ENCODE results near the gene RAET1L. TPM values are rescaled to one million over a fixed set of nuclear protein-coding genes. Genes with fewer than 3 reads are reported as not detected.
"Not testable (repeated sequence)": the region's sequence is repeated elsewhere in the genome, so short reads cannot be mapped to it uniquely, and the experiment has no call there.

The RAET1L gene, protein sequence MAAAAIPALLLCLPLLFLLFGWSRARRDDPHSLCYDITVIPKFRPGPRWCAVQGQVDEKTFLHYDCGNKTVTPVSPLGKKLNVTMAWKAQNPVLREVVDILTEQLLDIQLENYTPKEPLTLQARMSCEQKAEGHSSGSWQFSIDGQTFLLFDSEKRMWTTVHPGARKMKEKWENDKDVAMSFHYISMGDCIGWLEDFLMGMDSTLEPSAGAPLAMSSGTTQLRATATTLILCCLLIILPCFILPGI
- not detected for total RNA-seq

DNA sequence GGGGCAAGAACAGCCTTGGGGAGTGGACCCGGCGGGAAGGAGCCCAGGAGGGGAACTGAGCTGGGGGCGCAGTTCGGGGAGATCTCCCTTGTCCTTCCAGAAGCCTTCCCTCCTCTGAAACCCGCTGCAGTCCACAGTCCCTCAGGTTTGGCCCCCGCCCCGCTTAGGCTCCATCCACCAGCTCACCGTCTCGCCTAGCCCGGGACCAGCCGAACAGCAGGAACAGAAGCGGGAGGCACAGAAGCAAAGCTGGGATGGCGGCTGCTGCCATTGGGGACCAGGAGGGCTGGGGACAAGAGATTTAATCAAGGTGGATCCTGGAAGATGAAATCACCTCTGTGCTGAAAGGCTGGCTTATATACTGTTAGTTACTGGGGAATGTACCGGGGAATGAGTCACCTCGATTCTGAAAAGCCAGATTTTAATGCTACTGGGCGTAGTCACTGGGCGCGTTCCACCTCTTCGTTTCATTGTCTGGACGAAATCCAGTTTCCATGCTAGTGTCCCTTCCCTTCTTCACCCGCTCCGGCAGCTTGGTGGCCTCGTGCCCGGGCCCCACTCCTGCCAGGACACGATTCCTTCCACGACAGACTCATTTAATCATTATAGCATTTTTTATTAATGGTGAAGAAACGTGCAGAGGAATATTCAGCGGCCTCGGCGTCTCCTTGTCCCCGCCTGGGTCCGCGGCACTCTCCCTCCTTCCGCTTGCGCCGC, at the start of gene RAET1L:
TSS of gene RAET1L (minus strand) at position 332 of the 717 bp plus-strand sequence. CDS start at position 271, 61 bp downstream.
- Mint-ChIP-seq H3K27ac (no peak within 1 kb of the TSS), H3K4me3 (no peak within 1 kb of the TSS), H3K36me3 (ENCODE audit: low read depth) (no peaks in the 10 kb centered on the region), H3K27me3 (ENCODE audit: low read depth) (peaks cover 44% of the 10 kb centered on the region), H3K4me1 (ENCODE audit: low read depth) (no peaks in the 10 kb centered on the region), H3K9me3 (ENCODE audit: insufficient read depth) (no peaks in the 10 kb centered on the region)
- ATAC-seq (no peak), DNase-seq (no peak)
- CTCF ChIA-PET = interaction anchor here (0.9 kb wide), 1 partner anchor 13 kb away, joined by 4 read pairs; no protein-coding TSS in a partner anchor
- POLR2A ChIA-PET = no interaction called here

DNA sequence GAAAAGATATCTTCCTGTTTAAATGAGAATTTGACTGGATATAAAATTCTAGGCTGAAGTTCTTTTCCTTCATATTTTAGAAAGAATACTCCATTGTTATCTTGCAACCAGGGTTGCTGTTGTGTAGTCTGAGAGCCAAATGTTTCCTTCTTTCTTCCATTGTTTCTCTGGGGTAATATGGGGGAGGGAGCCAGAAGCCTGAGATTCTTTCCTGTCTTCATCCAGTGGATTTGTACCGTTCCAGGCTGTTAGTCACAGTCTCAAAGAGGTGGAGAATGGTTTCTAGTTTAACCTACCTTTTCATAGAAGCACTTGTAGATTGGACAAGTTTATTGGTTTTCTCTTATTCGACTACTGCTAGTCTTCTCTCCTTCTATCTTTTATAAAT, 49.7 kb upstream of the RAET1L start:
- Mint-ChIP-seq H3K27ac (no peak overlapping the region), H3K36me3 (ENCODE audit: low read depth) (no peaks in the 10 kb centered on the region), H3K27me3 (ENCODE audit: low read depth) (peaks cover 31% of the 10 kb centered on the region), H3K4me1 (ENCODE audit: low read depth) (peaks cover 43% of the 10 kb centered on the region), H3K9me3 (ENCODE audit: insufficient read depth) (no peaks in the 10 kb centered on the region), H3K4me3 (no peak overlapping the region)
- ATAC-seq (no peak), DNase-seq (no peak)
- CTCF ChIA-PET = interaction anchor here (0.7 kb wide), 1 partner anchor 344 kb away, joined by 4 read pairs; no protein-coding TSS in a partner anchor
- POLR2A ChIA-PET = no interaction called here

DNA sequence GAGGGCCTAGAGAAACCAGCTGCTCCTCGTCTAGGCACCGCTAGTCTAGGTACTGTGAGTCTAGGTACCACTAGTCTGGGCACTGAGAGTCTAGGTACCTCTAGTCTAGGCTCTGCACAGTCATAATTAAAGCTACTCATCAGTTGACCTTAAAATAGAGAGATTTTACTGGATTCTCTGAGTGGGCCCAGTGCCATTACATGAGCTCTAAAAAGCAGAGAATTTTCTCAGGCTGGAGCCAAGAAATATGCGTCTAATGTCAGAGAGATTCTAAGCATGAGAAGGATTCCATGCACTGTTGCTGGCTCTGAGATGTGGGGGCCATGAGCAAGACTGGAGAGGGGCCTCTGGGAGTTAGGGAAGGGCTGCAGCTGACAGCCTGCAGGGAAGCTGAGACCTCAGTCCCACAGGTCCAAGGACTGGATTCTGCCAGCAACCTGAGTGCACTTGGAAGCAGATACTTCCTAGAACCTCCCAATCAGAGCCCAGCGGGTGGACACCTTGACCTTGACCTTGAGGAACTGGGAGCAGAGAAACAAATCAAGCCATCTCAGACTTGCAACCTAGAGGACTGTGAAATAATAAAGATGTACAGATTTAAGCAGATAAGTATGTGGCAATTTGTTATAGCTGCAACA, 49.2 kb upstream of the RAET1L start:
- H3K4me3 Mint-ChIP-seq; H3K27ac Mint-ChIP-seq; ATAC-seq; POLR2A ChIA-PET; H3K36me3 Mint-ChIP-seq (ENCODE audit: low read depth); H3K9me3 Mint-ChIP-seq (ENCODE audit: insufficient read depth); DNase-seq: not testable (repeated sequence)
- Mint-ChIP-seq H3K4me1 (ENCODE audit: low read depth) (peaks cover 38% of the 10 kb centered on the region), H3K27me3 (ENCODE audit: low read depth) (peaks cover 31% of the 10 kb centered on the region)
- CTCF ChIA-PET = interaction anchor here (0.7 kb wide), 1 partner anchor 344 kb away, joined by 4 read pairs; no protein-coding TSS in a partner anchor

DNA sequence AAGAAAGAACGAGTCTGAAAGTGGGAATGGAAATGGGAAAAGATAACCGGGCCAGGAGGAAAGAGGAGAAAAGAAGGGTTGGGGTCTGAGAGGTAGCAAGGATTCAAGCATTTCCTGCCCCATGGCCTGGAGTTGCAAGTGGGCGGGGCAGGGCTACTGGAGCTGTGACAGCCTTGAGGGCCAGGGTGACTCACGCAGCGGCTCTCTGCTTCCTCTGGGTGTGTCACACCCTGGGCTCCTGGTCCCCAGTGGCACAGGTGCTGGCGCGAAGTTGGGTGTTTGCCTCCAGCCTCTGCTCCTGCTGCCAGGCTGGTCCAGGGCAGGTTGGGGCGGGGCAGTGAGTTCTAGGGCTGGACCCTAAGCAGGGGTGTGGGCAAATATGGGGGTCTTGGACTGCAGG, 46.9 kb upstream of the RAET1L start:
- Mint-ChIP-seq H3K36me3 (ENCODE audit: low read depth) (no peaks in the 10 kb centered on the region), H3K4me3 (no peak overlapping the region), H3K9me3 (ENCODE audit: insufficient read depth) (no peaks in the 10 kb centered on the region), H3K27me3 (ENCODE audit: low read depth) (peaks cover 27% of the 10 kb centered on the region), H3K27ac (no peak overlapping the region), H3K4me1 (ENCODE audit: low read depth) (peaks cover 35% of the 10 kb centered on the region)
- ATAC-seq (no peak), DNase-seq (peak; percentile 62)
- POLR2A ChIA-PET = no interaction called here
- CTCF ChIA-PET = interaction anchor here (5.9 kb wide), 1 partner anchor 7 kb away, joined by 43 read pairs; no protein-coding TSS in a partner anchor

DNA sequence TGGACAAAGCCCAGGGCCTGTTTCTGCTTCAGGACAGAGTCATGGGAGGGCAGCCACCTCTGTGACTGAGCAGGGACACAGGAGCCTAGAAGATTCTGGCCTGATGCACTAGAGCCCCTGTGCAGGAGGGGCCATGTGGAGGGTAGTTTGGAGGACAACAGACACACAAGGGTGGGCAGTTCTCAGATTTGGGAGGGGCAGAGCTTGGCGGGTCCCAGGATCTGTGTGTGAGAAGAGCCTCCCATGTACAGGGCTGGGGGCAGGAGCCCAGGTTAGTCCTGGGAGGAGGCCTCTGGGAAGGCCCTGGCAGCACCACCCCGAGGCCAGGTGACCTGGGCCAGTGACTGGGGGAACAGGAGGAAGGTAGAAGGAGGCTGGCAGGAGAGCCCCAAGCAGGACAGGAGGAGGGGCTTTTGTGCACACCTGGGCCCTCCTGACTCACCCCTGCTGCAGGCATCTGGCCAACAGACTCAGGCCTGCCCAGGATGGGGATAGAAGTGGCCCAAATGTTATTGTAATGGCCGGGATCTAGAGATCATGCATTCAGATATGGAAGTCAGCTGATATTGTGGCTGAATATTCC, 45.0 kb upstream of the RAET1L start:
- Mint-ChIP-seq H3K4me3 (no peak overlapping the region), H3K27ac (no peak overlapping the region), H3K9me3 (ENCODE audit: insufficient read depth) (no peaks in the 10 kb centered on the region), H3K36me3 (ENCODE audit: low read depth) (no peaks in the 10 kb centered on the region), H3K4me1 (ENCODE audit: low read depth) (peaks cover 22% of the 10 kb centered on the region), H3K27me3 (ENCODE audit: low read depth) (peaks cover 30% of the 10 kb centered on the region)
- ATAC-seq (no peak), DNase-seq (no peak)
- ChIA-PET CTCF (interaction anchor here (0.6 to 5.9 kb wide), 17 partner anchors 9 to 1417 kb away, joined by 3 to 43 read pairs (median 5); no protein-coding TSS in a partner anchor), POLR2A (interaction anchor here (0.6 to 0.7 kb wide), 2 partner anchors 241 to 480 kb away, joined by 3 read pairs; no protein-coding TSS in a partner anchor)

DNA sequence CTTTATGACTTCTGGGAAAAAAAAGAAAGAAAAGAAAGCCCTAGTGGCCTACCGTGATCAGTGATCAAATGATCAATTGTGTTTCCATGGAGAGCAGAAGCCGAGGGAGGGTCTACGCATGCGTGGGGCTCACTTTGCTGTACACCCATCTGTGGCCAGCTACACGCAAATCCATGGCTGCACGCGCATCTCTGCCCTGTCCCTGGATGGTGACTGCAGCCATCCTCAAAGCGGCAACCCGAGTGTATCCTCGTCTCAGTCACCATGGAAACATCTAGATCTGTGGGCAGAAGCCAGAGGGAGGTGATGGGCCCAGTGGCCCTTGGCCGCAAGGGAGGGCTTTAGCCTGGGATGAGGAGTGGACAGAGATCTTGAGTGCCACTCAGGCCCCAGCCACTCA, 44.4 kb upstream of the RAET1L start:
- ChIA-PET CTCF (interaction anchor here (1.8 to 5.9 kb wide), 4 partner anchors 10 to 747 kb away, joined by 6 to 43 read pairs (median 11); no protein-coding TSS in a partner anchor), POLR2A (no interaction called here)
- no peak overlapping the region for H3K27ac Mint-ChIP-seq
- no peaks in the 10 kb centered on the region for H3K36me3 Mint-ChIP-seq (ENCODE audit: low read depth)
- peak overlapping the region; percentile 29 for H3K4me3 Mint-ChIP-seq
- no peak for DNase-seq
- peaks cover 22% of the 10 kb centered on the region for H3K4me1 Mint-ChIP-seq (ENCODE audit: low read depth)
- H3K27me3 Mint-ChIP-seq (ENCODE audit: low read depth) = peaks cover 25% of the 10 kb centered on the region
- no peaks in the 10 kb centered on the region for H3K9me3 Mint-ChIP-seq (ENCODE audit: insufficient read depth)
- no peak for ATAC-seq

DNA sequence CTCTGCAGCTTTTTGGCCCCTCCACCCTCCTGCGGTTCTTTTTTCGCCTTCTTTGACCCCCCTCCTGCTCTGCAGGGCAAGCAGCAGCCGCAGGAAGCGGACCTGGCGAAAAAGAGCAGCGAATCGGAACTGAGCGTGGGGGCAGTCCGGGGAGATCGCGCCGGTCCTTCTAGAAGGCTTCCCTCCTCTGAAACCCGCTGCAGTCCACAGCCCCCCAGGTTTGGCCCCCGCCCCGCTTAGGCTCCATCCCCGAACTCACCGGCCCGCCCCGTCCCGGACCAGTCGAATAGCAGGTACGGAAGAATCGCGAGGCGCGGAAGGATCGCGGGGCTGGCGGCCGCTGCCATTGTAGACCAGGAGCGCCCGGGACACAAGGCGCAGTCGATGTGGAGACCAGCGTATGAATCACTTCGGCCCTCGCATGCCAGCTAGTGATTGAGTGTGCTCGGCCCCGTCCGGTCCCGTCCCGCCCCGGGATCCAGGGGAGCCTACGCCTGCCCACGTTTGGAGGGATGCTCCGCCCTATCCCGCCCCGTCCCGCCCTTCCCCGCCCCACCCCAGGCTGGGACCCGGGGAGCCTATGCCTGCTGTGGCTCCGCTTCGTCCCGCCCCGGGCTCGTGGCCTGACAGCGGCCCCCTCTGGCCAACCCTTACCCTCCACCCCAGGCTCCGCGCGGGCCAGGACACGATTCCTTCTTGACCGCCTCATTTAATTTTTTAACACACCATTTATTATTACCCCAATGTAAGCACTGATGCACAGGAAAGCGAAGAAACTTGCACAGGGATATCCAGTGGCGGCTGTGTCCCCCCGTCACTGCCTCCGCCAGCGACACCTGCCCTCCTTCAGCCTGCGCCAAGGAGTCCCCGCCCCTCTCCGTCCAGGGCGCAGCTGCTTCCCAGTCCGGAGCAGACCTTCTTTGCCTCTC, 43.7 kb upstream of the RAET1L start, which contains the start of gene ULBP3:
TSS of gene ULBP3 (minus strand) at position 402 of the 929 bp plus-strand sequence. CDS start at position 347, 55 bp downstream.
- H3K9me3 Mint-ChIP-seq (ENCODE audit: insufficient read depth) = no peaks in the 10 kb centered on the region
- ChIA-PET CTCF (interaction anchor here (5.9 kb wide), 1 partner anchor 10 kb away, joined by 43 read pairs; no protein-coding TSS in a partner anchor), POLR2A (no interaction called here)
- ATAC-seq = peak; percentile 92
- peak; percentile 81 for DNase-seq
- H3K4me1 Mint-ChIP-seq (ENCODE audit: low read depth) = peaks cover 22% of the 10 kb centered on the region
- peaks cover 18% of the 10 kb centered on the region for H3K27me3 Mint-ChIP-seq (ENCODE audit: low read depth)
- no peaks in the 10 kb centered on the region for H3K36me3 Mint-ChIP-seq (ENCODE audit: low read depth)
- peak within 1 kb of the TSS; percentile 36 for H3K27ac Mint-ChIP-seq
- H3K4me3 Mint-ChIP-seq = peak within 1 kb of the TSS; percentile 70

DNA sequence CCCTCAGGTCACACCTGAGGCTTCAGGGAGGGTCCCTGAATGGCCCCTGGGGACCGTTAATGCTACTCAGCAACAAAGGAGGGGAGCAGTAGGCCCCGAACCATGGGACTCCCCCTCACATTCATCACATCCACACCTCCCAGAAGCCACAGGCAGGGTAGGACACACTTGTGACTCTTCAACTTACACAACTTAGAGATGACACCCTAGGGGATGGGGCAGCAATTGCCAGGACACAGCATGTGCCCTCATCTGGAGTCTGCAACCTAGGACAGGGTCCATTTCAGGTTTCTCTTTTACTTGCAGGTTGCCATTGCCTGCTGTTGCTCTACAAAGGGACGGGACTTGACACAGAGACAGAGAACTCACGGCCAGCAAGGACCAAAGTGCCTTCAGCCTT, 42.8 kb upstream of the RAET1L start:
- no peaks in the 10 kb centered on the region for H3K9me3 Mint-ChIP-seq (ENCODE audit: insufficient read depth)
- H3K27ac Mint-ChIP-seq = peak overlapping the region; percentile 28
- no peaks in the 10 kb centered on the region for H3K36me3 Mint-ChIP-seq (ENCODE audit: low read depth)
- CTCF ChIA-PET = interaction anchor here (5.9 kb wide), 1 partner anchor 11 kb away, joined by 43 read pairs; no protein-coding TSS in a partner anchor
- ATAC-seq = no peak
- peak overlapping the region; percentile 70 for H3K4me3 Mint-ChIP-seq
- peaks cover 14% of the 10 kb centered on the region for H3K27me3 Mint-ChIP-seq (ENCODE audit: low read depth)
- DNase-seq = no peak
- peaks cover 22% of the 10 kb centered on the region for H3K4me1 Mint-ChIP-seq (ENCODE audit: low read depth)
- POLR2A ChIA-PET = no interaction called here

DNA sequence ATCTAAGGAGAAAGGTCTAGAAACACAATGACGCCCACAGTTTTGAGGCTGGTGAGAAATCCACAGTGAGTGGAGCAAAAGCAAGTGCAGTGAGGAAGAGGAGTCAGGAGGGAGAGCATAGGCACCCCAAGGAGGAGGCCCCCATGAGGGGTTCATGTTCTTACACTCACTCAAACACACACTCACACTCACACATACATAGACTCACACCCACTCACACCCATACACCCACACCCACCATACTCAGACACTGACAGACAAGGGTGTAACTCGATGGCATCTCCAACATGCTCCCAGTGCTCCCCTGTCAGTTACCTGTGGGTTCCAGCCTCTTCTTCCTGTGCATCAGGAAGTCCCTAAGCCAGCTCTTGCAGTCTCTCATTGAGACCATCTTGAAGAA, 39.8 kb upstream of the RAET1L start:
- ATAC-seq (no peak), DNase-seq (no peak)
- ChIA-PET POLR2A (no interaction called here), CTCF (no interaction called here)
- Mint-ChIP-seq H3K27me3 (ENCODE audit: low read depth) (peaks cover 12% of the 10 kb centered on the region), H3K36me3 (ENCODE audit: low read depth) (no peaks in the 10 kb centered on the region), H3K4me1 (ENCODE audit: low read depth) (peaks cover 14% of the 10 kb centered on the region), H3K27ac (no peak overlapping the region), H3K4me3 (no peak overlapping the region), H3K9me3 (ENCODE audit: insufficient read depth) (no peaks in the 10 kb centered on the region)

DNA sequence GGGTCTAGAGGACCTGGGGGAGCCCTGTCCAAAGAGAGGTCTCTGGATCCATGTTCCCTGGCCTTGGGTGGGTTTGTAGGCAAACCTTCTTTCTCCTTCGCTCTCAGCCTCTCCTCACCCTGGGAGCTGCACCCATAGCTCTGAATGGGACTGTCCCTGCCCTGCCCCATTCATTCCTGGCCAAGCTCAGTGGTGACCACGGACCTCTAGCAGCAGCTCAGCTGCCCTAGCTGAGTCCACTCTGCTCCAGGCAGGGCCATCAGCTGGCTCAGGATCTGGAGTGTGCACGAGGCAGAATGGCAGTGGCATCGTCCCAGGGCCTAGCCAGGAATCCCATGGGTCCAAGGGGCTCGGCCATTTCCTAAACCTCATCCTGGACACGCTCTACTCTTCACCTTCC, 38.3 kb upstream of the RAET1L start:
- POLR2A ChIA-PET = no interaction called here
- no peaks in the 10 kb centered on the region for H3K36me3 Mint-ChIP-seq (ENCODE audit: low read depth)
- peaks cover 17% of the 10 kb centered on the region for H3K4me1 Mint-ChIP-seq (ENCODE audit: low read depth)
- H3K9me3 Mint-ChIP-seq (ENCODE audit: insufficient read depth) = no peaks in the 10 kb centered on the region
- no peak for ATAC-seq
- H3K27me3 Mint-ChIP-seq (ENCODE audit: low read depth) = peaks cover 12% of the 10 kb centered on the region
- H3K4me3 Mint-ChIP-seq = no peak overlapping the region
- no peak for DNase-seq
- no peak overlapping the region for H3K27ac Mint-ChIP-seq
- CTCF ChIA-PET = no interaction called here

DNA sequence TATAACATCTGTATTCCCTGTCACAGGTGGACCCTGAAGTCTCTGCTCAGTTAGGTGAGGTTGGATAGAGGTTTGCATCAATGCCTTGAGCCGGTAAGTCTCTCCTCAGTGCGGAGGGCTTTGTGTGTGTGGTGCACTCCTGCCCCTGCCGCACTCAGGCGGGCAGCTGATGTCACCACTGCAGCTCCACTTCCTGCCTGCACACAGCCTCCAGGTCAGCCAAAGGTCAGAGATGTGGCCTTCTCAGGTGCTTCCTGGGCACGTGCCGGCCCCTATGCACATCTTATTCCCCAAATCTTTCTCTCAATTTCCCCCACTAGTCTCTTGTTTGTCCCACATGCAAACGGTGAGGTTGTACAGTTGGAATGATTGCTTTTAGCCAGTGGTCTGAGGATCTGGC, 34.6 kb upstream of the RAET1L start:
- H3K4me3 Mint-ChIP-seq; POLR2A ChIA-PET; H3K9me3 Mint-ChIP-seq (ENCODE audit: insufficient read depth); H3K36me3 Mint-ChIP-seq (ENCODE audit: low read depth); H3K27ac Mint-ChIP-seq: not testable (repeated sequence)
- ATAC-seq (peak; percentile 78), DNase-seq (peak; percentile 53)
- Mint-ChIP-seq H3K4me1 (ENCODE audit: low read depth) (peaks cover 11% of the 10 kb centered on the region), H3K27me3 (ENCODE audit: low read depth) (peaks cover 20% of the 10 kb centered on the region)
- CTCF ChIA-PET = interaction anchor here (1.1 to 2.3 kb wide), 2 partner anchors 11 to 358 kb away, joined by 4 to 8 read pairs; no protein-coding TSS in a partner anchor

Data from activated CD8-positive, alpha-beta T cell treated with anti-CD3 and anti-CD28 coated beads, Interleukin-2, amount 10 ng/mL, durations not matched to agents 7 days and 5 days (primary cell).